Subcutaneous abdominal adipose tissue (tissue), 5 donors: ENCODE data around the gene TAGAP.

Experiments used
- H3K27ac ChIP-seq: one replicate; pipeline ENCODE4 v1.7.0; 2013; ENCODE audit warnings: low read depth, mild to moderate bottlenecking, inconsistent platforms, low read length, moderate library complexity
- H3K27me3 ChIP-seq, 5 donors: one replicate each; pipeline ENCODE4 v1.7.0; 2013; ENCODE audit warnings: low read length in 5 of 5, inconsistent platforms in 1 of 5; ENCODE audit not compliant: control insufficient read depth in 5 of 5, insufficient read depth in 4 of 5
- H3K36me3 ChIP-seq, 5 donors: one replicate each; pipeline ENCODE4 v1.7.0; 2013; ENCODE audit warnings: low read length in 5 of 5; ENCODE audit not compliant: control insufficient read depth in 5 of 5, insufficient read depth in 5 of 5
- H3K4me1 ChIP-seq, 5 donors: one replicate each; pipeline ENCODE4 v1.7.0; 2013; ENCODE audit warnings: low read length in 5 of 5, mild to moderate bottlenecking in 3 of 5, moderate library complexity in 1 of 5; ENCODE audit not compliant: control insufficient read depth in 5 of 5, insufficient read depth in 5 of 5
- H3K4me3 ChIP-seq, 5 donors: one replicate each; pipeline ENCODE4 v1.7.0; 2013; ENCODE audit warnings: low read length in 5 of 5, low read depth in 1 of 5
- H3K9ac ChIP-seq, 5 donors: one replicate each; pipeline ENCODE4 v1.7.0; 2013; ENCODE audit warnings: low read length in 5 of 5, mild to moderate bottlenecking in 4 of 5, moderate library complexity in 3 of 5
- H3K9me3 ChIP-seq, 5 donors: one replicate each; pipeline ENCODE4 v1.7.0; 2013; ENCODE audit warnings: low read length in 5 of 5; ENCODE audit not compliant: control insufficient read depth in 5 of 5
- donor health status: healthy.
- donor health status: healthy.
- donor health status: healthy.
- donor health status: healthy.
- donor health status: healthy.

Gene TAGAP

GRCh38 chr6:159084493-159085091 lies 39.8 kb upstream of the TAGAP start:
- Histone ChIP-seq H3K4me3 (no peak overlapping the region), H3K27ac (no peak overlapping the region), H3K36me3 (no peaks in the 10 kb centered on the region), H3K9ac (no peak overlapping the region), H3K9me3 (no peaks in the 10 kb centered on the region), H3K4me1 (no peaks in the 10 kb centered on the region), H3K27me3 (peaks cover 0 to 3% (median 0%) of the 10 kb centered on the region in 5 donors)

- peaks cover 0 to 6% (median 5%) of the 10 kb centered on the region in 5 donors for H3K27me3 ChIP-seq
- no peaks in the 10 kb centered on the region for H3K36me3 ChIP-seq
- H3K9me3 ChIP-seq, result no peaks in the 10 kb centered on the region
- no peak overlapping the region for H3K9ac ChIP-seq
- no peak overlapping the region for H3K4me3 ChIP-seq
- H3K27ac ChIP-seq, result no peak overlapping the region
- no peaks in the 10 kb centered on the region for H3K4me1 ChIP-seq
These were observed 38.4 kb upstream of the TAGAP start for GRCh38 chr6:159083146-159083545.

GRCh38 chr6:159082039-159082815 lies 37.4 kb upstream of the TAGAP start:
- Histone ChIP-seq H3K4me1 (no peaks in the 10 kb centered on the region), H3K27ac (no peak overlapping the region), H3K9me3 (no peaks in the 10 kb centered on the region), H3K27me3 (peaks cover 2 to 9% (median 6%) of the 10 kb centered on the region in 5 donors), H3K36me3 (no peaks in the 10 kb centered on the region), H3K4me3 (no peak overlapping the region), H3K9ac (no peak overlapping the region)

DNA sequence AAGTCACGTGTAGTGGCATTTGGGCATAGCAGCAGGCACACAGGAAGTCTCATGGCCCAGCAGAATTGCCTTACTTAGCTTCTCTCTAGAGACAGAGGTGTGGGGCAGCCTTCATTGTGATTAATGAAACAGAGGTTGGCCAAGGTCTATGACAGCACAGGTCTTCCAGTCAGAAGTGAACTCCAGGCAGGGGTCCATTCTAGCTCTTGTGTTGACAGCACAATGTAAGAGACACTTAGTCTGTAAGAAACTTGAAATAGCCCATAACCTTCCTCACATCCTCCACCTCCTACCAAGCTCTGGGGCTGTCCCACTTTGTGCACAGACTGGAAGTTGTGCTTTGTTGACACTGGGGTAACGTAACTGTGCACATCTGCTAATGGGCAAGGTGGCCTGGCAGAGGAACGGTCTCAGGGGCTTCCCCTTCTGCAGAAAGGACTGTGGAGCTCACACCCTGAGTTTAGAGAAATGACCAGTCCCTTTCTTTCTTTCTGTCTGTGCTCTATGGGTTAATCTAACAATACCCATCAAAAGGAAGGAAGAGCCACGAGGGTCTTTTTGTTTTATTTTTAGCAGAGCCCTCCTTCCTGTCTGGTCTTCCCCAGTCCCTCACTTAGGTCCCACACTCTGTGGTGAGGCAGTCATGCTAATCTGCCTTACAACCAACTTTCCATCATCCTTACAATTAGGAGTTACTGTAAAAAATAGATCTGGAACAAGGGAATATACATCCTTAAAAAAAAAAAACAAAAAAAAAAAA lies 35.6 kb upstream of the TAGAP start:
- no peaks in the 10 kb centered on the region for H3K4me1 ChIP-seq
- H3K27me3 ChIP-seq, result peaks cover 5 to 12% (median 11%) of the 10 kb centered on the region in 5 donors
- H3K27ac ChIP-seq, result no peak overlapping the region
- no peaks in the 10 kb centered on the region for H3K9me3 ChIP-seq
- H3K36me3 ChIP-seq, result no peaks in the 10 kb centered on the region
- H3K9ac ChIP-seq, result no peak overlapping the region
- no peak overlapping the region for H3K4me3 ChIP-seq

GRCh38 chr6:159079367-159079766 lies 34.6 kb upstream of the TAGAP start:
- peaks cover 5 to 12% (median 11%) of the 10 kb centered on the region in 5 donors for H3K27me3 ChIP-seq
- no peaks in the 10 kb centered on the region for H3K36me3 ChIP-seq
- H3K27ac ChIP-seq, result no peak overlapping the region
- H3K9ac ChIP-seq, result no peak overlapping the region
- no peak overlapping the region for H3K4me3 ChIP-seq
- no peaks in the 10 kb centered on the region for H3K4me1 ChIP-seq
- H3K9me3 ChIP-seq, result no peaks in the 10 kb centered on the region

DNA sequence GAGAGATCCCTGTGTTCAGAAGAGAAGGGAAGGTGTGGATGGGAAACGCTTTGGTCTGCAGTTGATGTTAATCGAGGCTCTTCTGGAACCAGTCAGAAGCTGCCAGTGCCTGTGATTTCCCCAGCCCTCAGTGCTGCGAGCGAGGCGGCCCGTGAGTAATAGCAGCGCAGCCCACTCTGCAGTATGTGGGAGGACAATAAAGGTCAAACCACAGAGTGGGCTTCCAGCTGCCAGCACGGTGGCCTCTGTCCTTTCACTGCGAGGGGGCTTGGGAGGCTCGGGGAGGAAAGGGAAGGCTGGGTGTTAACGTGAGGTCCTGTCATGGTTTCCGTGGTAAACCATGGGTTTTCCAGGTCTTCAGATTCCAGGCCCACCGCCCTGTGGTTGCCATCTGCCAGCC lies 32.3 kb upstream of the TAGAP start:
- Histone ChIP-seq H3K27me3 (peaks cover 7 to 12% (median 11%) of the 10 kb centered on the region in 5 donors), H3K27ac (no peak overlapping the region), H3K9me3 (no peaks in the 10 kb centered on the region), H3K36me3 (no peaks in the 10 kb centered on the region), H3K4me1 (no peaks in the 10 kb centered on the region), H3K9ac (no peak overlapping the region), H3K4me3 (no peak overlapping the region)

DNA sequence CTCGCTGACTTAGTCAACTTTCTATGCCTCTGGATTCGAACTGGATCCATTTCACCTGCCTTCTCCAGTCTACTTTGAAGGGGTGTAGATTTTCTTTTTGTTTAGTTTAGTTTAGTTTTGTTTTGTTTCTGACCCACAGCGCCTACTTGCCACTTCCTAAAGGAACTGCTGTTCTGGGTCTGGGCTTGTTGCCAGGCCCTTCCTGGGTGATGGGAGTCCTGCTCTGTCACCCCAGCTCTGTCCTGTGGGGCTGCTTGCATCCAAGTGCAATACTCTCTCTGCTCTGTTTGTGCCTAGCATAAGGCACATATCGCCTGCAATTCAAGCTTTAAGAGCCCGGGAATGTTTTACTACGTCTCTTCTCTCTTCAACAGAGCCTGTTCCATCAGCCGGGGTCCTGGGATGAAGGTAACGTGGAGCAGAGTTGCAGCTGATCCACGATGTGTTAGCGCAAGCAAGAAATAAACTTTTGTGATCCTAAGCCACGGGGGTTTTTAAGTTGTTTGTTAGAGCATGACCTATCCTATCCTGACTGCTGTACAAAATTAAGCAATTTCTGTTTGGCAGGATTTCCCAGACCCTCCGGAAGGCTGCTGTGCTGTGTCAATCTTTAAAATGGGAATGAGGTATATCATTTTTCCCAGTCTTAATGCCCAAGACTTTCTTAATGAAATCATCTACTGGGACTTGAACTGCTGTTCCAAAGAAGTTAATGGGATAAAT lies 30.9 kb upstream of the TAGAP start:
- no peak overlapping the region for H3K27ac ChIP-seq
- no peaks in the 10 kb centered on the region for H3K9me3 ChIP-seq
- H3K36me3 ChIP-seq, result no peaks in the 10 kb centered on the region
- peaks cover 7 to 13% (median 12%) of the 10 kb centered on the region in 5 donors for H3K27me3 ChIP-seq
- H3K9ac ChIP-seq, result no peak overlapping the region
- no peak overlapping the region for H3K4me3 ChIP-seq
- no peaks in the 10 kb centered on the region for H3K4me1 ChIP-seq

- Histone ChIP-seq H3K27me3 (peaks cover 7 to 13% (median 9%) of the 10 kb centered on the region in 5 donors), H3K4me1 (no peaks in the 10 kb centered on the region), H3K4me3 (no peak overlapping the region), H3K27ac (no peak overlapping the region), H3K9ac (no peak overlapping the region), H3K36me3 (no peaks in the 10 kb centered on the region), H3K9me3 (no peaks in the 10 kb centered on the region)
These were observed 30.1 kb upstream of the TAGAP start for GRCh38 chr6:159074876-159075275.

- H3K36me3 ChIP-seq, result no peaks in the 10 kb centered on the region
- no peak overlapping the region for H3K27ac ChIP-seq
- no peaks in the 10 kb centered on the region for H3K9me3 ChIP-seq
- H3K27me3 ChIP-seq, result peaks cover 7 to 14% (median 11%) of the 10 kb centered on the region in 5 donors
- H3K4me3 ChIP-seq, result no peak overlapping the region
- H3K9ac ChIP-seq, result no peak overlapping the region
- no peaks in the 10 kb centered on the region for H3K4me1 ChIP-seq
These were observed 29.4 kb upstream of the TAGAP start for GRCh38 chr6:159074120-159074684.
